Duodenal mucosa (tissue), 2 donors: ENCODE measurements around the gene EGR2.
"Not testable (repeated sequence)": the region's sequence is repeated elsewhere in the genome, so short reads cannot be mapped to it uniquely, and the experiment has no call there.

Experiments
- H3K27ac ChIP-seq: one replicate; pipeline ENCODE4 v1.7.0; 2013; ENCODE audit warnings: low read depth, low read length
- H3K27me3 ChIP-seq, 2 donors: one replicate each; pipeline ENCODE4 v1.7.0; 2013; ENCODE audit warnings: low read length in 2 of 2, control low read depth in 1 of 2; ENCODE audit not compliant: insufficient read depth in 2 of 2, control insufficient read depth in 1 of 2
- H3K36me3 ChIP-seq, 2 donors: one replicate each; pipeline ENCODE4 v1.7.0; 2013; ENCODE audit warnings: low read length in 2 of 2, control low read depth in 1 of 2; ENCODE audit not compliant: insufficient read depth in 2 of 2, control insufficient read depth in 1 of 2
- H3K4me1 ChIP-seq, 2 donors: one replicate each; pipeline ENCODE4 v1.7.0; 2013; ENCODE audit warnings: low read length in 2 of 2, control low read depth in 1 of 2; ENCODE audit not compliant: insufficient read depth in 2 of 2, control insufficient read depth in 1 of 2
- H3K4me3 ChIP-seq, 2 donors: one replicate each; pipeline ENCODE4 v1.7.0; 2013; ENCODE audit warnings: low read length in 2 of 2, low read depth in 1 of 2
- H3K9ac ChIP-seq, 2 donors: one replicate each; pipeline ENCODE4 v1.7.0; 2013; ENCODE audit warnings: low read length in 2 of 2, low read depth in 1 of 2
- H3K9me3 ChIP-seq, 2 donors: one replicate each; pipeline ENCODE4 v1.7.0; 2013; ENCODE audit warnings: low read length in 2 of 2, control low read depth in 1 of 2; ENCODE audit not compliant: control insufficient read depth in 1 of 2

EGR2 gene

DNA sequence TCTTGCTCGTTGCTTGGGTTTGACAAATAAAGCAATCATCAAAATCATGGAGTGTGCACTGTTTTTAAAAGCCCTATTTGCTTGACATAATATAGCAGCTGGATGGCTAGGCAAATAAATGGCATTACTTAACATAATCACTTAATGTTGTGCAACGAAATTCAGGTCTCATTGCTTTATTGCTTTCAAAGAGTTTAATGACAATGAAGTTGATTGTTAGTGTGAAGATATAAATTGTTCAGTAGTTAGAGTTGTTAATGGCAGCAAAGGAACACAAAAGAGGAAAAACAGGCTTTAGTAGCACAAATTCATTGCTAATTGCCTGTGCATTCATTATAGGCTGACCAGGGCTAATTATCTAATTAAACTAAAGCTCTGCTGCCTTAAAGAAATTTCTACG lies 19.3 kb downstream of the EGR2 start:
- Histone ChIP-seq H3K9me3 (no peaks in the 10 kb centered on the region), H3K27ac (no peak overlapping the region), H3K36me3 (no peaks in the 10 kb centered on the region), H3K27me3 (peaks cover 0 to 6% of the 10 kb centered on the region in 2 donors), H3K4me1 (no peaks in the 10 kb centered on the region), H3K4me3 (no peak overlapping the region), H3K9ac (no peak overlapping the region)

DNA sequence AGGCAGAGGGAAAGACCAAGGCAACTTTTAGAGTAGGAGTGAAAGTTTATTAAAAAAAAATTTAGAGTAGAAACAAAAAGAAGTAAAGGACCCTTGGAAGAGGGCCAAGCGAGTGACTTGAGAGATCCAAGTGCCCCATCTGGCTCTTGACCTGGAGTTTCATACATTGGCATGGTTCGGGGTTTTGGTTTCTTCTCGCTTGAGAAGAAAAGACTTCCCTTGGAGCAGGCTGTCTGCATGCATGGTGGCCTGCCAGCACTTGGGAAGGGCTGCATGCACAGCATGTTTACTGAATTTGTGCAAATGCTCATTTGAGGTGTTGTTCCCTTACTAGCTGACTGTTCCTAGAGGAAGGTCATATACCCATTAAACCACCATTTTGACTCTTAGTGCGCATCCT lies 20.4 kb downstream of the EGR2 start:
- no peaks in the 10 kb centered on the region for H3K9me3 ChIP-seq
- H3K4me1 ChIP-seq, result no peaks in the 10 kb centered on the region
- H3K4me3 ChIP-seq, result no peak overlapping the region
- no peak overlapping the region for H3K27ac ChIP-seq
- H3K27me3 ChIP-seq, result peaks cover 0 to 9% of the 10 kb centered on the region in 2 donors
- H3K36me3 ChIP-seq, result no peaks in the 10 kb centered on the region
- H3K9ac ChIP-seq, result no peak overlapping the region

DNA sequence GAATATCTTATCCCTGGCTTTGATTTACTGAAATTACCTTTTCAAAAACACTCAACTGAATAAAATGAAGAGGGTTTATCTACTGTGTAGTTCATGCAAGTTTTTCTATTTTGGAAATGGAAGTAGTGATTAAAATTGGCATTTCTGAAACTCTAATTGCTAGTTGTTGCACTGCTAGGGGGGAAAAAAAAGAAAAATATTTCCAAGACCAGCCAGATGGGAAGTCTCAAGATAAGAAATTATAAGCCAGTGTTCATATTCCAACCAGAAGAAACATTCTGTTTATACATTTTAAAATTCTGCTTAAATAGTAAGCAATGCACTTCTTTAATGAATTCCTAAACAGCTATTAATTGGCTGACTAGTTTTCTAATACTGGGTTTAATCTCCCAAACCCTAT lies 21.1 kb downstream of the EGR2 start:
- Histone ChIP-seq H3K9me3 (no peaks in the 10 kb centered on the region), H3K9ac (no peak overlapping the region), H3K4me1 (no peaks in the 10 kb centered on the region), H3K27ac (no peak overlapping the region), H3K27me3 (peaks cover 0 to 10% of the 10 kb centered on the region in 2 donors), H3K4me3 (no peak overlapping the region), H3K36me3 (no peaks in the 10 kb centered on the region)

DNA sequence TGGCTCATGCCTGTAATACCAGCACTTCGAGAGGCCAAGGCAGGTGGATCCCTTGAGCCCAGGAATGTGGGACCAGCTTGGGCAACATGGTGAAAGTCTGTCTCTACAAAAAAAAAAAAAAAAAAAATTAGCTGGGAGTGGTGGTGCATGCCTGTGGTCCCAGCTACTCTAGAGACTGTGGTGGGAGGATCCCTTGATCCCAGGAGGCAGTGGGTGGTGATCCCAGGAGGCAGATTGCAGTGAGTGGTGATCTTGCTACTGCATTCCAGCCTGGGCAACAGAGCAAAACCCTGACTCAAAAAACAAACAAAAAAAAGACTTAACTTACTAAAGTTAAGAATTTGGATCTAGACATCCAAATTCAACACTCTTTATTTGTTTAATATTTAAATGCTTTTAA lies 21.9 kb downstream of the EGR2 start:
- no peaks in the 10 kb centered on the region for H3K9me3 ChIP-seq
- H3K27me3 ChIP-seq, result peaks cover 0 to 10% of the 10 kb centered on the region in 2 donors
- H3K36me3 ChIP-seq, result no peaks in the 10 kb centered on the region
- H3K27ac ChIP-seq, result no peak overlapping the region
- no peaks in the 10 kb centered on the region for H3K4me1 ChIP-seq
- H3K9ac ChIP-seq, result no peak overlapping the region
- no peak overlapping the region for H3K4me3 ChIP-seq

DNA sequence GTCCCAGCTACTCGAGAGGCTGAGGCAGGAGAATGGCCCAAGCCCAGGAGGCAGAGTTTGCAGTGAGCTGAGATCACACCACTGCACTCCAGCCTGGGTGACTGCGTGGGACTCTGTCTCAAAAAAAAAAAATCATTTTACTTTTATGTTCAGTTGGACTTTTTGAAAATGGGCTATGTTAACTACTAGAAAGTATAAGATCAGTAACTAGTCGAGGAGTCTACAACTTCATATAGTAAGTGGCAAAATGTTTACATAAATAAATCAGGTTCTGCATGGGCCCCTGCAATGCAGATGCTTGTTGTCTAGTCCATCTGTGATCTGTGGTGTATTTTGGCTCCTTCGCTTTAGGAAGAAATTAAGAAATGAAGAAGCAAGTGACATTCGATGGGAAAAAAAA lies 23.9 kb downstream of the EGR2 start:
- Histone ChIP-seq H3K36me3 (no peaks in the 10 kb centered on the region), H3K9ac (no peak overlapping the region), H3K27me3 (peaks cover 0 to 5% of the 10 kb centered on the region in 2 donors), H3K9me3 (no peaks in the 10 kb centered on the region), H3K4me1 (no peaks in the 10 kb centered on the region), H3K4me3 (no peak overlapping the region), H3K27ac (no peak overlapping the region)

DNA sequence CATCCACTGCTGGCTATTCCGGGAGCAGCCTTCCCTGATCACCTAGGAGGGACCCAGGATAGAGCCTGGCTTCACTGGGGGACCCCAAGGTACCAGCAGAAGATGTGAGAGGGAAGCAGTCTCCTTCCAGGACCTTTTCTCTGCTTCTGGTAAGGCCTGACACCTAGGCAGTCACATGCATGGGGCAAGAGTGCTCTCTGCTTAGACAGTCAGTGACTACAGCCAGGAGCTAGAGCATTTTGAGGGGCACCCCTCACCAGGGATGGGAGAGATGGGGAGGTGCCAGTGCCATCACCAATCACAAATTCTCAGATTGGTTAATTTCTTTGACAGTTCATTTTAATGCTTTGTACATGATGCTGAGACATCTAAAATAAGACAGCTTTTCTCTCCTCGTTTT lies 25.6 kb downstream of the EGR2 start:
- Histone ChIP-seq H3K4me3 (no peak overlapping the region), H3K36me3 (no peaks in the 10 kb centered on the region), H3K9ac (no peak overlapping the region), H3K9me3 (no peaks in the 10 kb centered on the region), H3K4me1 (no peaks in the 10 kb centered on the region), H3K27ac (no peak overlapping the region), H3K27me3 (peaks cover 0 to 5% of the 10 kb centered on the region in 2 donors)

DNA sequence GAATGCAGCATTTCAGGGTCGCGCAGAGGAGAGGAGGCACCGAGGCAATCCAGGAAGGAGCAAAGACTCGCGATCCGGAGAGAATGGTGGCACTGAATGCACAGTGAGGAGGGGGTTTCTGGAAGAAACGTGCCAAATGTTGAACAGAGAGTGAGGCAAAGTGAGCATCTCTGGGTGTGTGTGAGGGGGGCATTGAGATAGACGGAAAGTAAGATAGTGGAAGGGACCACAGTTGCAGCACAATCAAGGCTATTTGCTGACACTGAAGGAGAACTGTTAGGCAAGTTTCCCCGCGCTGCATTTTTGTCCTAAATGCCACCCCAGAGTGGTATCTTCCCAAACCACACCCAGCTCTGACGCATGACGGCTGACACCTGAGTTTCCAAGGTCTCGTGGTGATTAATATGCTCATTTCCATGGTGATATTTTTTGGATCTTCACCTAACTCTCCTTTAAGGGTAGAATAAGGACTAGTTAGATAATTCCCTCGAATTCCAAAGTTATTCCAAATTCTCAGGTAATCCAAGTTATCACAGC lies 26.1 kb downstream of the EGR2 start:
- Histone ChIP-seq H3K9me3 (no peaks in the 10 kb centered on the region), H3K9ac (no peak overlapping the region), H3K36me3 (no peaks in the 10 kb centered on the region), H3K4me3 (no peak overlapping the region), H3K4me1 (no peaks in the 10 kb centered on the region), H3K27me3 (peaks cover 0 to 5% of the 10 kb centered on the region in 2 donors), H3K27ac (no peak overlapping the region)

DNA sequence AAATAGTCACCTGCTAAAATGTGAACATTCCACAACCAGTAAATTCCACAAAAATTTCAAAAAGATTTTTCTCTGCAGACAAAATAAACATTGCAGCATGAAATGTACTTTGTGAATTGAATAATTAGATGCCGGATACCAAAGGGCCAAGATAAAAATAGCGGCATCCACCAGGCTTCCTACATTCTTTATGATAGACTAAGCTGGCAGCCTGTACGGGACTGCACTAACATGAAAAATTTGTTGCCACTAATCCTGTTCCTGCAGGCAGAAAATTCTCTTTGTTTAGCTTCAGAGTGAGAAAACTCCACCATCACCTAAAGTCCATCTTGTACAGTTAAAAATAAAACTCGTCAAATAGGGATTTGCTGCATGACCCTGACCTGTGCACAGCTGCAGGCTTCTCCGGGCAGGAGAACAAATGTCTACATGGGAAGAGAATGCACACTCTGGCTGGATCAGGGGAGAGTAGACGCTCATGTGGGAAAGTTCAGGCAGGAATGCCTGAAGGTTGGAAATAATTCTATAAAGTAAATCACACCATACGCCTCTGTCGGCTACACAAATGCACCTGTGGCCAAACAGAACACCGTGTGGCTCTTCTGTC lies 27.2 kb downstream of the EGR2 start:
- Histone ChIP-seq H3K4me1 (no peaks in the 10 kb centered on the region), H3K9ac (no peak overlapping the region), H3K36me3 (no peaks in the 10 kb centered on the region), H3K27ac (no peak overlapping the region), H3K27me3 (peaks cover 0 to 5% of the 10 kb centered on the region in 2 donors), H3K4me3 (no peak overlapping the region), H3K9me3 (no peaks in the 10 kb centered on the region)

DNA sequence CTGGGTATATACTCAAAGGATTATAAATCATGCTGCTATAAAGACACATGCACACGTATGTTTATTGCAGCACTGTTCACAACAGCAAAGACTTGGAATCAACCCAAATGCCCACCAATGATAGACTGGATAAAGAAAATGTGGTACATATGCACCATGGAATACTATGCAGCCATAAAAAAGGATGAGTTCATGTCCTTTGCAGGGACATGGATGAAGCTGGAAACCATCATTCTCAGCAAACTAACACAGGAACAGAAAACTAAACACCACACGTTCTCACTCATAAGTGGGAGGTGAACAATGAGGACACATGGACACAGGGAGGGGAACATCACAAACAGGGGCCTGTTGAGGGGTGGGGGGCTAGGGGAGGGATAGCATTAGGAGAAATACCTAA lies 27.9 kb downstream of the EGR2 start:
- not testable (repeated sequence) for H3K4me1 ChIP-seq, H3K4me3 ChIP-seq, H3K9me3 ChIP-seq, H3K36me3 ChIP-seq, H3K27me3 ChIP-seq, H3K27ac ChIP-seq, H3K9ac ChIP-seq

DNA sequence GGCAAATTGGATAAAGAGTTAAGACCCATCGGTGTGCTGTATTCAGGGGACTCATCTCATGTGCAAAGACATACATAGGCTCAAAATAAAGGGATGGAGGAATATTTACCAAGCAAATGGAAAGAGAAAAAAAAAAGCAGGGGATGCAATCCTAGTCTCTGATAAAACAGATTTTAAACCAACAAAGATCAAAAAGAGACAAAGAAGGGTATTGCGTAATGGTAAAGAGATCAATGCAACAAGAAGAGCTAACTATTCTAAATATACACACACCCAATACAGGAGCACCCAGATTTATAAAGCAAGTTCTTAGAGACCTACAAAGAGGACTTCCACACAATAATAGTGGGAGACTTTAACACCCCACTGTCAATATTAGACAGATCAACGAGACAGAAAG lies 31.6 kb downstream of the EGR2 start:
- not testable (repeated sequence) for H3K27ac ChIP-seq, H3K9ac ChIP-seq, H3K9me3 ChIP-seq, H3K36me3 ChIP-seq, H3K4me3 ChIP-seq, H3K27me3 ChIP-seq, H3K4me1 ChIP-seq
